Common myeloid progenitor, CD34-positive (primary cell): ENCODE results near the gene AACS.

ENCODE experiments used
- CTCF ChIA-PET: fragments of 350-600 bp; sonication (Branson Sonifier 250); formaldehyde crosslinking; loops from one replicate; lab custom pipeline; 2021; ENCODE audit warnings: antibody characterized with exemption; lab: Charles Lee
- POLR2A ChIA-PET: fragments of 350-600 bp; sonication (Branson Sonifier 250); formaldehyde crosslinking; loops from one replicate; lab custom pipeline; 2021; ENCODE audit warnings: antibody characterized with exemption; lab: Charles Lee
- DNase-seq, 3 donors: peaks; one replicate each; pipeline versions ENCODE4 v3.0.0 to v3.0.0-alpha.2; 2013
- H3K27ac ChIP-seq, 2 experiments: 1 replicate in 1 of 2; 2 replicates in 1 of 2; pipeline ENCODE4 v1.7.0; 2013; ENCODE audit warnings: inconsistent platforms in 2 of 2, low read length in 2 of 2, mild to moderate bottlenecking in 2 of 2, low read depth in 1 of 2, moderate library complexity in 1 of 2; ENCODE audit not compliant: severe bottlenecking in 2 of 2, insufficient read depth in 1 of 2, poor library complexity in 1 of 2
- H3K27me3 ChIP-seq, 5 experiments: replicated peaks in 2 of 5; 1 replicate in 3 of 5; 2 replicates in 2 of 5; pipeline versions ENCODE4 v1.6.1 to v1.7.0; 2013; ENCODE audit warnings: low read length in 4 of 5, mild to moderate bottlenecking in 2 of 5, moderate library complexity in 2 of 5, inconsistent platforms in 1 of 5; ENCODE audit not compliant: insufficient read depth in 5 of 5, control insufficient read depth in 4 of 5
- H3K36me3 ChIP-seq, 4 experiments: 1 replicate in 2 of 4; 2 replicates in 2 of 4; pipeline versions ENCODE4 v1.6.1 to v1.7.0; 2013; ENCODE audit warnings: low read length in 3 of 4, control low read depth in 1 of 4, mild to moderate bottlenecking in 1 of 4; ENCODE audit not compliant: control insufficient read depth in 4 of 4, insufficient read depth in 4 of 4
- H3K4me1 ChIP-seq, 4 experiments: 1 replicate in 3 of 4; 2 replicates in 1 of 4; pipeline versions ENCODE4 v1.6.1 to v1.7.1; 2013; ENCODE audit warnings: low read length in 3 of 4, mild to moderate bottlenecking in 3 of 4, control low read depth in 1 of 4, inconsistent platforms in 1 of 4, moderate library complexity in 1 of 4; ENCODE audit not compliant: control insufficient read depth in 4 of 4, insufficient read depth in 4 of 4; ENCODE audit errors: control extremely low read depth in 1 of 4
- H3K4me3 ChIP-seq, 7 experiments: 1 replicate in 4 of 7; 2 replicates in 3 of 7; pipeline versions ENCODE4 v1.5.1 to v1.7.0; 2013; ENCODE audit warnings: mild to moderate bottlenecking in 7 of 7, low read length in 6 of 7, moderate library complexity in 6 of 7, inconsistent platforms in 2 of 7, low read depth in 2 of 7, control low read depth in 1 of 7; ENCODE audit not compliant: insufficient read depth in 4 of 7, control insufficient read depth in 1 of 7; ENCODE audit errors: extremely low read depth in 1 of 7
- H3K9me3 ChIP-seq, 5 experiments: 1 replicate in 4 of 5; 2 replicates in 1 of 5; pipeline versions ENCODE4 v1.6.1 to v1.7.1; 2013; ENCODE audit warnings: low read length in 4 of 5, mild to moderate bottlenecking in 2 of 5, inconsistent platforms in 1 of 5, low read depth in 1 of 5, moderate library complexity in 1 of 5; ENCODE audit not compliant: control insufficient read depth in 4 of 5, insufficient read depth in 2 of 5; ENCODE audit errors: control extremely low read depth in 1 of 5
- WGBS: methylation state at CpG from one replicate; pipeline ENCODE4 v1.1.5; 2013; ENCODE audit not compliant: insufficient coverage; 5-methylcytosine and 5-hydroxymethylcytosine counted together

The AACS gene

GRCh38 chr12:125120566-125120965 is 55.3 kb downstream of the AACS start:
- Histone ChIP-seq H3K27ac (no peak overlapping the region), H3K27me3 (no peaks in the 10 kb centered on the region), H3K9me3 (no peaks in the 10 kb centered on the region), H3K4me1 (no peaks in the 10 kb centered on the region), H3K36me3 (peaks cover 2 to 47% (median 17%) of the 10 kb centered on the region in 4 experiments), H3K4me3 (no peak overlapping the region)
- ChIA-PET CTCF (no interaction called here), POLR2A (no interaction called here)
- no peak for DNase-seq
- WGBS = 99% methylated on average over 5 of the region's 12 CpGs

- Histone ChIP-seq H3K27ac (no peak overlapping the region), H3K4me3 (no peak overlapping the region), H3K36me3 (peaks cover 2 to 44% (median 17%) of the 10 kb centered on the region in 4 experiments), H3K9me3 (no peaks in the 10 kb centered on the region), H3K4me1 (no peaks in the 10 kb centered on the region), H3K27me3 (no peaks in the 10 kb centered on the region)
- ChIA-PET CTCF (no interaction called here), POLR2A (no interaction called here)
- DNase-seq = no peak
- WGBS = over 99% methylated on average over 12 of the region's 14 CpGs
Observed at GRCh38 chr12:125121106-125121505, 55.9 kb downstream of the AACS start.

- Histone ChIP-seq H3K27ac (no peak overlapping the region), H3K27me3 (no peaks in the 10 kb centered on the region), H3K4me3 (no peak overlapping the region), H3K36me3 (peaks cover 2 to 47% (median 17%) of the 10 kb centered on the region in 4 experiments), H3K4me1 (no peaks in the 10 kb centered on the region), H3K9me3 (no peaks in the 10 kb centered on the region)
- ChIA-PET POLR2A (no interaction called here), CTCF (interaction anchor here (1.4 kb wide), 1 partner anchor 25 kb away, joined by 4 read pairs; no protein-coding TSS in a partner anchor)
- WGBS = 99% methylated on average over 13 of the region's 14 CpGs
- DNase-seq = no peak
Observed at GRCh38 chr12:125122668-125123067, 57.4 kb downstream of the AACS start.

GRCh38 chr12:125124320-125124966 is 59.2 kb downstream of the AACS start:
- no peaks in the 10 kb centered on the region for H3K4me1 ChIP-seq
- H3K4me3 ChIP-seq = no peak overlapping the region
- 94% methylated on average over 9 of the region's 11 CpGs for WGBS
- H3K27me3 ChIP-seq = no peaks in the 10 kb centered on the region
- CTCF ChIA-PET = interaction anchor here (1.4 kb wide), 1 partner anchor 26 kb away, joined by 4 read pairs; no protein-coding TSS in a partner anchor
- DNase-seq = no peak
- peaks cover 0 to 47% (median 10%) of the 10 kb centered on the region in 4 experiments for H3K36me3 ChIP-seq
- POLR2A ChIA-PET = no interaction called here
- H3K27ac ChIP-seq = no peak overlapping the region
- H3K9me3 ChIP-seq = no peaks in the 10 kb centered on the region

- H3K36me3 ChIP-seq = peaks cover 0 to 51% (median 11%) of the 10 kb centered on the region in 4 experiments
- H3K27me3 ChIP-seq = no peaks in the 10 kb centered on the region
- H3K9me3 ChIP-seq = no peaks in the 10 kb centered on the region
- ChIA-PET POLR2A (no interaction called here), CTCF (no interaction called here)
- no peak overlapping the region for H3K4me3 ChIP-seq
- no peak overlapping the region for H3K27ac ChIP-seq
- WGBS = 98% methylated on average over 4 of the region's 4 CpGs
- H3K4me1 ChIP-seq = no peaks in the 10 kb centered on the region
- DNase-seq = no peak
Observed at GRCh38 chr12:125125271-125125670, 60.0 kb downstream of the AACS start.

GRCh38 chr12:125128439-125129178 is 63.4 kb downstream of the AACS start:
- CTCF ChIA-PET = no interaction called here
- no peaks in the 10 kb centered on the region for H3K4me1 ChIP-seq
- H3K27me3 ChIP-seq = no peaks in the 10 kb centered on the region
- peaks cover 0 to 56% (median 7%) of the 10 kb centered on the region in 4 experiments for H3K36me3 ChIP-seq
- 98% methylated on average over 18 of the region's 18 CpGs for WGBS
- POLR2A ChIA-PET = no interaction called here
- no peak for DNase-seq
- no peak overlapping the region for H3K27ac ChIP-seq
- no peaks in the 10 kb centered on the region for H3K9me3 ChIP-seq
- H3K4me3 ChIP-seq = no peak overlapping the region

GRCh38 chr12:125129179-125129571 is 63.9 kb downstream of the AACS start:
- CTCF ChIA-PET = no interaction called here
- POLR2A ChIA-PET = no interaction called here
- Histone ChIP-seq H3K27me3 (no peaks in the 10 kb centered on the region), H3K4me3 (no peak overlapping the region), H3K27ac (no peak overlapping the region), H3K9me3 (no peaks in the 10 kb centered on the region), H3K4me1 (no peaks in the 10 kb centered on the region), H3K36me3 (peaks cover 0 to 56% (median 7%) of the 10 kb centered on the region in 4 experiments)
- WGBS = 100% methylated on average over 7 of the region's 10 CpGs
- no peak for DNase-seq
